ENCODE data around the gene KRTAP12-1.

Gene KRTAP12-1

GRCh38 chr21:44658913-44659595 lies 22.9 kb downstream of the KRTAP12-1 start:
- H3K9me3 ChIP-seq (ENCODE audit: control insufficient read depth in 1 of 2, low read length in 2 of 2) = peaks cover 0 to 18% of the 10 kb centered on the region in 2 donors
- H3K27me3 ChIP-seq (ENCODE audit: low read depth, low read length) = no peaks in the 10 kb centered on the region
- H3K4me3 ChIP-seq (ENCODE audit: low read depth in 1 of 2, low read length in 2 of 2) = no peak overlapping the region
- no peaks in the 10 kb centered on the region for H3K4me1 ChIP-seq (ENCODE audit: control insufficient read depth in 1 of 2, insufficient read depth in 2 of 2, low read length in 2 of 2)
- no peaks in the 10 kb centered on the region for H3K36me3 ChIP-seq (ENCODE audit: control insufficient read depth in 1 of 2, insufficient read depth in 2 of 2, low read length in 2 of 2)
- no peak overlapping the region for H3K27ac ChIP-seq (ENCODE audit: low read length)

GRCh38 chr21:44658541-44658910 lies 23.4 kb downstream of the KRTAP12-1 start:
- no peak overlapping the region for H3K27ac ChIP-seq (ENCODE audit: low read length)
- no peaks in the 10 kb centered on the region for H3K27me3 ChIP-seq (ENCODE audit: low read depth, low read length)
- H3K9me3 ChIP-seq (ENCODE audit: control insufficient read depth in 1 of 2, low read length in 2 of 2) = peaks cover 0 to 18% of the 10 kb centered on the region in 2 donors
- no peak overlapping the region for H3K4me3 ChIP-seq (ENCODE audit: low read depth in 1 of 2, low read length in 2 of 2)
- no peaks in the 10 kb centered on the region for H3K4me1 ChIP-seq (ENCODE audit: control insufficient read depth in 1 of 2, insufficient read depth in 2 of 2, low read length in 2 of 2)
- no peaks in the 10 kb centered on the region for H3K36me3 ChIP-seq (ENCODE audit: control insufficient read depth in 1 of 2, insufficient read depth in 2 of 2, low read length in 2 of 2)

GRCh38 chr21:44657635-44658540 lies 24.1 kb downstream of the KRTAP12-1 start, which contains the start of gene KRTAP12-3:
TSS of gene KRTAP12-3 (plus strand) at chr21:44657932. CDS start at chr21:44657980, 48 bp downstream.
- Histone ChIP-seq H3K27me3 (ENCODE audit: low read depth, low read length) (no peaks in the 10 kb centered on the region), H3K27ac (ENCODE audit: low read length) (no peak within 1 kb of the TSS), H3K4me3 (ENCODE audit: low read depth in 1 of 2, low read length in 2 of 2) (no peak within 1 kb of the TSS), H3K9me3 (ENCODE audit: control insufficient read depth in 1 of 2, low read length in 2 of 2) (peaks cover 0 to 20% of the 10 kb centered on the region in 2 donors), H3K4me1 (ENCODE audit: control insufficient read depth in 1 of 2, insufficient read depth in 2 of 2, low read length in 2 of 2) (no peaks in the 10 kb centered on the region), H3K36me3 (ENCODE audit: control insufficient read depth in 1 of 2, insufficient read depth in 2 of 2, low read length in 2 of 2) (no peaks in the 10 kb centered on the region)

GRCh38 chr21:44656868-44657267 lies 25.1 kb downstream of the KRTAP12-1 start:
- no peaks in the 10 kb centered on the region for H3K36me3 ChIP-seq (ENCODE audit: control insufficient read depth in 1 of 2, insufficient read depth in 2 of 2, low read length in 2 of 2)
- H3K27ac ChIP-seq (ENCODE audit: low read length) = no peak overlapping the region
- H3K9me3 ChIP-seq (ENCODE audit: control insufficient read depth in 1 of 2, low read length in 2 of 2) = peaks cover 0 to 20% of the 10 kb centered on the region in 2 donors
- H3K4me3 ChIP-seq (ENCODE audit: low read depth in 1 of 2, low read length in 2 of 2) = no peak overlapping the region
- H3K27me3 ChIP-seq (ENCODE audit: low read depth, low read length) = no peaks in the 10 kb centered on the region
- no peaks in the 10 kb centered on the region for H3K4me1 ChIP-seq (ENCODE audit: control insufficient read depth in 1 of 2, insufficient read depth in 2 of 2, low read length in 2 of 2)

DNA sequence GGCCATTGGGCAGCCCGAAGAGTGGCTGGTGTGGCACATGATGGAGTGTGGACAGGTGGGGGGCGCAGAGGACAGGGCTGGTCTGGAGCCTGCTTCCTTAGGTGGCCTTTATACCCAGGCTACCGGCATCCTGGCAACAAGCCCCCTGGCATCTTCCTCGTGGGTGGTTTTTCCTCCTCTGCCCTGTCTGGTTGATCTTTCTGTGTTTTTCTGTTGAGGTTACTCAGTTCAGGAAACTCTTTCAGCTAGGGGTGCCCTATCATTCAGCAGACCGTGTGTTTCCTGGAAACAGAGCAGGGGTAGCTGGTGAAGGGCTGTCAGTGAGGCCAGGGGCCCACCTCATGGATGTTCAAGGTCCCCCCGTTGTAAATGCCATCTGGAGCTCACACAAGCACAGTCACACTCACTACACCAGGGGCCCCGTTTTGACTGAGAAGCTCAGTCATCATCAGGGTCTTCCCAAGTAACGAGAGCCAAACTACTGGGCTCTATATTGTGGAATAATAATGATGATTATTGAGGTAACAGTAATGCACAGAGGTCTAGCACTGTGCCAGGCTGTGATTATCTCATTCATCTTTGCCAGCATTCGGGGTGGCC lies 27.3 kb downstream of the KRTAP12-1 start, which contains the start of gene KRTAP12-4:
Gene KRTAP12-4, minus strand, starts transcription at position 84 of the 600 bp plus-strand sequence. Its CDS starts 45 bp downstream, at position 39.
- H3K4me3 ChIP-seq (ENCODE audit: low read depth in 1 of 2, low read length in 2 of 2) = no peak within 1 kb of the TSS
- no peaks in the 10 kb centered on the region for H3K36me3 ChIP-seq (ENCODE audit: control insufficient read depth in 1 of 2, insufficient read depth in 2 of 2, low read length in 2 of 2)
- peaks cover 0 to 19% of the 10 kb centered on the region in 2 donors for H3K9me3 ChIP-seq (ENCODE audit: control insufficient read depth in 1 of 2, low read length in 2 of 2)
- H3K4me1 ChIP-seq (ENCODE audit: control insufficient read depth in 1 of 2, insufficient read depth in 2 of 2, low read length in 2 of 2) = no peaks in the 10 kb centered on the region
- no peaks in the 10 kb centered on the region for H3K27me3 ChIP-seq (ENCODE audit: low read depth, low read length)
- H3K27ac ChIP-seq (ENCODE audit: low read length) = no peak within 1 kb of the TSS

DNA sequence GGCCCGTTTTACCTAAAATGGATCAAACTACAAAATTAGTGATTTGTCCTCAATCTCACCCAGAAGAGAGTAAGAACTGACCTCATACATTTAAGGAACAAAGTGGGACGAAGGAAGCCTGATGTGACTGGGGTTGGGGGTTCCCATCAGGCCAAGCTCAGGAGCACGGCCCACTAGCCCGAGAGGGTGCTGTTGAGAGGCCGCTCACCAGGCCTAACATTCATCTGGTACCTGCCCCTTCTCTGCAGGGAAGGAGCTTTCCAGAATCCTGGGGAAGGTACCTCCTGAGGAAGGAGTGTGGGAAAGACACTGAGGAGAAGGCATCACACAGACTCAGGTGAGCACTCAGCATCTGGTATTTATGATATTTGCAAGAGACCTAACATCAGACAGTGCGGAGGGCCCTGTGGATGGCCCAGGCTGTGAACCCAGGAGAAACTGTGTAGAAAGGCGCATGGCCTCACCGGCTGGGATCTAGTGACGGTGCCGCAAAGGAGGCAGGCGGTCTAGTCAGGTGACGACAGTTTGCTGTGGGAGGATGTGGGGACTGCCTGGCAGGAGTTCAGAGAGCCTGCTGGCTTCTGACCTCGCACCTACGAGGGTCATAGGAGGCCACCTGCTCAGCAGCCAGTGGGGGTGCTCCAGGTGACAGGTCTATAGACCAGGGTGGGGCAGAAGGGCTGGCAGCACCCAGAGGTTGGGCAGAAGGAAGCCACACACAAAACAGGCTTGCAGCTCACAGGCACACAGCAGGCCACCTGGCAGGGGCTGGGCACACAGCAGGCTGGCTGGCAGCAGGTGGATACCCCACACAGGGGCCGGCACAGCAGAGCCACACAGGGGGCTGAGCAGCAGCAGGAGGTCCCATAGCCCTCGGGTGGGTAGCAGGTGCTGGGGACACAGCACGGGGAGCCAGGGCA lies 28.0 kb downstream of the KRTAP12-1 start:
- Histone ChIP-seq H3K4me1 (ENCODE audit: control insufficient read depth in 1 of 2, insufficient read depth in 2 of 2, low read length in 2 of 2) (no peaks in the 10 kb centered on the region), H3K27me3 (ENCODE audit: low read depth, low read length) (no peaks in the 10 kb centered on the region), H3K36me3 (ENCODE audit: control insufficient read depth in 1 of 2, insufficient read depth in 2 of 2, low read length in 2 of 2) (no peaks in the 10 kb centered on the region), H3K4me3 (ENCODE audit: low read depth in 1 of 2, low read length in 2 of 2) (no peak overlapping the region), H3K27ac (ENCODE audit: low read length) (no peak overlapping the region), H3K9me3 (ENCODE audit: control insufficient read depth in 1 of 2, low read length in 2 of 2) (peaks cover 0 to 19% of the 10 kb centered on the region in 2 donors)

DNA sequence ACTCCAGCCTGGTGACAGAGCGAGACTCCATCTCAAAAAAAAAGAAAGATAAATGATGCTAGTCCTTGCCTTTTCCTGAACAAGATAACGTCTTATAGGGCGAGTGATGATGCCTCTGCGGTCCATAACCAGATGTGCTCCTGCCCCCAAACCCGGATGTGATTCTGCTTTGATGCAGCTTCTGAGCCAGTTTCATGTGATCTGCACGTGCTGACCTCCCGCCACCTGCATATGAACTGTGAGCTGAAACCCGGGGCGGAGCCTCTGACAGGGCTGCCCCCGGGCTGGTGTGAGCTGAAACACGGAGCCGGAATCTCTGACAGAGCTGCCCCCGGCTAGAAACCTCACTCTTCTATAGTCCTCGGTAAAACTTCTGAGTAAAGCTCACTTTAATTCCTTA lies 28.8 kb downstream of the KRTAP12-1 start:
- Histone ChIP-seq H3K36me3 (ENCODE audit: control insufficient read depth in 1 of 2, insufficient read depth in 2 of 2, low read length in 2 of 2) (no peaks in the 10 kb centered on the region), H3K4me1 (ENCODE audit: control insufficient read depth in 1 of 2, insufficient read depth in 2 of 2, low read length in 2 of 2) (no peaks in the 10 kb centered on the region), H3K9me3 (ENCODE audit: control insufficient read depth in 1 of 2, low read length in 2 of 2) (peaks cover 0 to 19% of the 10 kb centered on the region in 2 donors), H3K27ac (ENCODE audit: low read length) (no peak overlapping the region), H3K4me3 (ENCODE audit: low read depth in 1 of 2, low read length in 2 of 2) (no peak overlapping the region), H3K27me3 (ENCODE audit: low read depth, low read length) (no peaks in the 10 kb centered on the region)

GRCh38 chr21:44650973-44651675 lies 30.8 kb downstream of the KRTAP12-1 start:
- H3K9me3 ChIP-seq (ENCODE audit: control insufficient read depth in 1 of 2, low read length in 2 of 2) = peaks cover 0 to 9% of the 10 kb centered on the region in 2 donors
- no peaks in the 10 kb centered on the region for H3K27me3 ChIP-seq (ENCODE audit: low read depth, low read length)
- no peaks in the 10 kb centered on the region for H3K36me3 ChIP-seq (ENCODE audit: control insufficient read depth in 1 of 2, insufficient read depth in 2 of 2, low read length in 2 of 2)
- no peak overlapping the region for H3K4me3 ChIP-seq (ENCODE audit: low read depth in 1 of 2, low read length in 2 of 2)
- H3K27ac ChIP-seq (ENCODE audit: low read length) = no peak overlapping the region
- no peaks in the 10 kb centered on the region for H3K4me1 ChIP-seq (ENCODE audit: control insufficient read depth in 1 of 2, insufficient read depth in 2 of 2, low read length in 2 of 2)

DNA sequence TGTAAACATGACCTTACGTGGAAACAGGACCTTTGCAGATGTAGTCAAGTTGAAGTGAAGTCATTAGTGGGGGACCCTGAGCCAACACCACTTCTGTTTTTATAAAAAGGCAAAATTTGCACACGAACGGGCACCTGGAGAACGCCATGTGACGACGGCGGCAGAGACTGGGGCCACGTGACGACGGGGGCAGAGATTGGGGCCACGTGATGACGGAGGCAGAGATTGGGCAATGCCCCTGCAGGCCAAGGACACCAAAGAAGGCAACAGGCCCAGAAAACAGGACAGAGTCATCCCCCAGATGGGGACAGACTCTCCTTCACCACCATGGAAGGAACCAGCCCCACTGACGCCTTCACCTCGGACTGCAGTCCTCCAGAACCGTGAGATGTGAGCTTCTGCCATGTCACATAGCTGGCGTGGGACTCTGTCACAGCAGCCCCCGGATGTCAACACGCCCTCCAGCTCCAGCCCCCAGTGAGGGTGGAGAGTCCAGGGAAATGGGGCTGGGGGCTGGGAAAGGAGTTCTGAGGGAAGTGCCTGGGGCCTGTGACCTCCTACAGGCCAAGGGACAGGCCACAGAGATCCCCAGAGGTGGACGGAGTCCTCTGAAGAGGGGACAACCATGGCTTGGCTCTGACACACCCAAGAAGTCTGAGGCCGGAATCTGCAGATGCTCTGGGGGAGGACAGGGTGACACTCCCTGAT lies 31.5 kb downstream of the KRTAP12-1 start:
- peaks cover 0 to 3% of the 10 kb centered on the region in 2 donors for H3K9me3 ChIP-seq (ENCODE audit: control insufficient read depth in 1 of 2, low read length in 2 of 2)
- H3K27me3 ChIP-seq (ENCODE audit: low read depth, low read length) = no peaks in the 10 kb centered on the region
- no peaks in the 10 kb centered on the region for H3K4me1 ChIP-seq (ENCODE audit: control insufficient read depth in 1 of 2, insufficient read depth in 2 of 2, low read length in 2 of 2)

More for the DNA sequence above, 31.5 kb downstream of the KRTAP12-1 start:
- Histone ChIP-seq H3K4me3 (ENCODE audit: low read depth in 1 of 2, low read length in 2 of 2) (no peak overlapping the region), H3K36me3 (ENCODE audit: control insufficient read depth in 1 of 2, insufficient read depth in 2 of 2, low read length in 2 of 2) (no peaks in the 10 kb centered on the region), H3K27ac (ENCODE audit: low read length) (no peak overlapping the region)

Data from muscle layer of duodenum (tissue), 2 donors.